AG10803 (cell line): ENCODE data around the gene BDKRB2.
A peak's percentile ranks its signal among the peaks of the same experiment; 100 is the strongest.

ENCODE experiments used
- DNase-seq: peaks from one replicate; pipeline ENCODE4 v3.0.0; 2010; ENCODE audit warnings: low read depth
- H3K4me3 ChIP-seq: 2 replicates; pipeline ENCODE4 v1.5.1; 2011; ENCODE audit warnings: mild to moderate bottlenecking, low read length, control low read depth
- TF ChIP-seq, protein P1 (sequence below): conservative IDR thresholded peaks from 2 replicates; pipeline ENCODE4 v1.5.1; 2011; ENCODE audit warnings: mild to moderate bottlenecking, low read length, control low read depth, inconsistent platforms

BDKRB2 gene

DNA sequence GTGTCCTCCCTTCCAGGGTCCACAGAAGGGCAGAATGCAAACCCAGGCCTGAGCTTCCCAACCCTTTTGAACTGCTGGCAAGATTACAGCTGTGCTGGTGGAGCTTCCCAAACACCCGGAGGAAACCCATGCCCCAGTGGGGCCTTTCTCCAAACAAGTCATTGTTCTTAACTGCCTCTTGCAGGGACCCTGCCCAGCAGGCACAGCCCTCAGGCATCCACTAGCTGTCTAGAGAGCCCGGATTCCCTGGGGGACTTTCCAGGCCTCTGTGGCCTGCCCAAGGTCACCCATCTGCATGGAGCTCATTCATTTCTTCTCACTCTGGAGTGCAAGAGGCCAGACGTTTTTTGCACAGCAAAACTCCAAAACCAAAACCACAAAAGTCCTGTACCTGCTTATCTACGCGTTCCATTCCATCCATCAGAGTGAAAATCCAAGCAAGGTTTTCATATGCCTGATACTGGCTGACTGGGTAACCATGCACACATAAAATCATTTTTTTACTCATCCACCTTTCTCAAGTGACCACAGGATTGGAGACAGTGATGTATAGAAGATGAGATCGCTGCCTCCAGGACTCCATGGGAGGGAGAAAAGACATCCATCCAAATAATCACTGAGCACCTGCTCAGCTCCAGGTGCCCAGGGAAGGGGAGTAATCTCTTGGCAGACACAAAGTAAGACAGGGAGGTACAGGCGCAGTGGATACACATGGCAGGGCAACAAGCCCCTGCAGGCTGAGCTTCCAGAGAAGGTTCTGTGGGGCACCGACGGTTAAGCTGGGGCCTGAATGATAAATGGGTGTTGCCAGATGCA, 17.2 kb upstream of the BDKRB2 start:
- no peak overlapping the region for H3K4me3 ChIP-seq
- TF ChIP-seq, protein P1, sequence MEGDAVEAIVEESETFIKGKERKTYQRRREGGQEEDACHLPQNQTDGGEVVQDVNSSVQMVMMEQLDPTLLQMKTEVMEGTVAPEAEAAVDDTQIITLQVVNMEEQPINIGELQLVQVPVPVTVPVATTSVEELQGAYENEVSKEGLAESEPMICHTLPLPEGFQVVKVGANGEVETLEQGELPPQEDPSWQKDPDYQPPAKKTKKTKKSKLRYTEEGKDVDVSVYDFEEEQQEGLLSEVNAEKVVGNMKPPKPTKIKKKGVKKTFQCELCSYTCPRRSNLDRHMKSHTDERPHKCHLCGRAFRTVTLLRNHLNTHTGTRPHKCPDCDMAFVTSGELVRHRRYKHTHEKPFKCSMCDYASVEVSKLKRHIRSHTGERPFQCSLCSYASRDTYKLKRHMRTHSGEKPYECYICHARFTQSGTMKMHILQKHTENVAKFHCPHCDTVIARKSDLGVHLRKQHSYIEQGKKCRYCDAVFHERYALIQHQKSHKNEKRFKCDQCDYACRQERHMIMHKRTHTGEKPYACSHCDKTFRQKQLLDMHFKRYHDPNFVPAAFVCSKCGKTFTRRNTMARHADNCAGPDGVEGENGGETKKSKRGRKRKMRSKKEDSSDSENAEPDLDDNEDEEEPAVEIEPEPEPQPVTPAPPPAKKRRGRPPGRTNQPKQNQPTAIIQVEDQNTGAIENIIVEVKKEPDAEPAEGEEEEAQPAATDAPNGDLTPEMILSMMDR = no peak
- DNase-seq = no peak

GRCh38 chr14:96189281-96189711, 15.3 kb upstream of the BDKRB2 start:
- DNase-seq = peak; percentile 89
- H3K4me3 ChIP-seq = no peak overlapping the region
- TF ChIP-seq, protein P1 = no peak

- H3K4me3 ChIP-seq = no peak overlapping the region
- TF ChIP-seq, protein P1 = no peak
Observed at GRCh38 chr14:96191353-96191752, 13.3 kb upstream of the BDKRB2 start.

DNA sequence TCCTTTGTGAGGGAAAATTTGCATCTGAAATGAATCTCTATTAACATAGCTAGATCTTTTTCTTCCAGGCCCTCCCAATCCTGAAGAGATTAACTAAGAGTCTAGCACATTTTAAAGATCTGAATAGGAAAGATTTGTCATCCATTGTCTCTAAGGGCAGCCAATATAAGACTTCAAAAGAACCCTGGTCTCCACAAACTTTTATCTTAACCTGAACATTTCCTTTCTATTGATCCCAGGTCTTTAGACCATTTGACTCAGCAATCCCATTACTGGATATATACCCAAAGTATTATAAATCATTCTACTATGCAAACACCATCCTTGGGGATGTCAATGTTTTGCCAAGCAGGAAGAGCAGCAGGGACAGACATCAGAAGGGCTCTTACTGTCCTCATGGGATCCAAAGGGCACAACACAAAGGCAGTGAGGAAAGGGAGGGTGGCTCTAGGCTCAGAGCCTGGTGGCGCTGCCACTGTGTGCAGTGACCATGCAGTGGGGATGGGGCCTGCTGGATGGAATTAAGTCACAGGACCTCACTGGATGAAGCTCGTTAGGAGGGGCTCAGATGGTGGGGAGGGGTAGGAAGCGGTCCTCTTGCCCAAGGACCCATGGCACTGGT, 12.7 kb upstream of the BDKRB2 start:
- TF ChIP-seq, protein P1 = no peak
- DNase-seq = no peak
- H3K4me3 ChIP-seq = no peak overlapping the region

More at GRCh38 chr14:96191353-96191752, 13.3 kb upstream of the BDKRB2 start:
- no peak for DNase-seq

DNA sequence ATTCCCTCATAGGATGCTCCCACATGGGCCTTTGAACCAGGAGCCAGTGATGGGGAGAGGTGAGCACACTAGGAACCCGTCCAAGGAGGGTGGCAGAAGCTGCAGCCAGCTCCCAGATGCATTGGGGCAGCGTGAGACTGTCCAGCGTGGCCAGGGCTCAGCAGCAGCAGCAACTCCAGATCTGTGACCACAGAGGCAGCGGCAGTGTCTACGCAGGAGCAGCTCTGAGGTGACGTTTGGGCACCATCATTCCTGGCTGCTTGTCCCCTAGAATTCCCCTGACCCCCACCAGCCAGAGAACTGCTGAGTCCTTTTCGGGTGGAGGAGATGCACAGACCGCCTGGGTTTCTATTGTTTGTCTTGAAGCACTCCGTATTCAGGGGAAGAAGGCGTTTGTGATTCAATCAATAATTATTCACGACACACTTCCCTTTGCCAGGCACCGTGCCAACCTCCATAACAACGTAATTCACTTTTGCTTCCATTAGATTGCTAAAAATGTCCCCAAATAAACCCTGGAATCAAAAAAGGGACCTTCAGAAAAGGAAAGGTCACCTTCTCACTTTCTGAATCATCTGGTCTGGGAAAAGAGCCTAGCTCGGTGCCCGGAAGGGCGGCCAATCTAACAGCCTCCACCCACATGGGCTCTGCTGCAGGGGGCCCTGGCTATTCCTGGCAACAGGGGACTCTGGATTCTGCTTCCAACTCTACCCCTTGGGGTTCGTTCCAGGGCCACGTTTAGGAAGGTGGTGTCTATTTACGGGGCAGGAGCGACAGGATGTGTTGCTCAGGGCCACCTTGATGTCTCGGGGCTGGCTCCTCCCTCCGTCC, 11.4 kb upstream of the BDKRB2 start:
- H3K4me3 ChIP-seq = no peak overlapping the region
- no peak for DNase-seq
- TF ChIP-seq, protein P1 = no peak

GRCh38 chr14:96194262-96194656, 10.4 kb upstream of the BDKRB2 start:
- TF ChIP-seq, protein P1 = no peak
- DNase-seq = no peak
- no peak overlapping the region for H3K4me3 ChIP-seq
